HepG2 (cell line): ENCODE results near the gene INAFM1. TPM values are rescaled to one million over a fixed set of nuclear protein-coding genes. Genes with fewer than 3 reads are reported as not detected.

Experiments
- ATAC-seq: fragments of 200-7000 bp; cut with Tn5 transposase; 3 replicates; pipeline ENCODE4 v1.9.1; 2020; ENCODE audit warnings: mild to moderate bottlenecking, moderate library complexity
- BruUV-seq: library from RNA; stranded (reverse); fragments of 400-500 nt; replicated peaks from 2 replicates; lab custom pipeline; 2021; lab: Mats Ljungman, UMichigan
- CTCF ChIA-PET: fragments of 300-600 bp; formaldehyde crosslinking; extraction: SDS; loops from one replicate; lab custom pipeline; 2021; ENCODE audit warnings: low total read pairs, inconsistent platforms, low intra/inter-chr PET ratio; lab: Yijun Ruan, JAX
- POLR2A ChIA-PET: fragments of 350-600 bp; sonication (Branson Sonifier 250); formaldehyde crosslinking; loops from one replicate; lab custom pipeline; 2020; ENCODE audit warnings: antibody characterized with exemption, inconsistent platforms; lab: Yijun Ruan, JAX
- DNase-seq: peaks from one replicate; pipeline ENCODE4 v3.0.0-alpha.2; 2015; ENCODE audit warnings: low spot score
- FAIRE-seq: peaks from 3 replicates; lab custom pipeline; 2011; peaks lifted over from hg19 to GRCh38; lab: Jason Lieb, UNC
- H2AFZ ChIP-seq: one replicate; pipeline ENCODE4 v1.6.1; 2011; ENCODE audit warnings: low read length, inconsistent platforms
- H3K27ac ChIP-seq: fragments of 300-600 bp; 3 replicates; pipeline ENCODE4 v1.8.0; 2011; ENCODE audit warnings: mixed run types, mild to moderate bottlenecking, mixed read lengths, low read length, inconsistent platforms; ENCODE audit not compliant: insufficient read depth; ENCODE audit errors: extremely low read length
- H3K27me3 ChIP-seq, 2 experiments: fragments of 200-600 bp in 1 of 2; 2 replicates in 1 of 2; 3 replicates in 1 of 2; pipeline versions ENCODE4 v1.6.0 to v1.8.0; 2011; ENCODE audit warnings: low read length in 2 of 2, mild to moderate bottlenecking in 2 of 2, moderate library complexity in 2 of 2, inconsistent platforms in 1 of 2; ENCODE audit not compliant: insufficient read depth in 2 of 2, control insufficient read depth in 1 of 2
- H3K36me3 ChIP-seq, 2 experiments: fragments of 200-600 bp in 1 of 2; replicated peaks in 1 of 2; 2 replicates in 1 of 2; 3 replicates in 1 of 2; pipeline versions ENCODE4 v1.5.1 to v1.8.0; 2011; ENCODE audit warnings: low read length in 2 of 2, inconsistent platforms in 1 of 2; ENCODE audit not compliant: insufficient read depth in 2 of 2, control insufficient read depth in 1 of 2
- H3K4me1 ChIP-seq: 2 replicates; pipeline ENCODE4 v1.5.1; 2012; ENCODE audit warnings: low read length, inconsistent platforms; ENCODE audit not compliant: insufficient read depth
- H3K4me2 ChIP-seq: 2 replicates; pipeline ENCODE4 v1.6.0; 2011; ENCODE audit warnings: low read depth, low read length, inconsistent platforms
- H3K4me3 ChIP-seq, 3 experiments: fragments of 200-600 bp in 1 of 3; sonication (generic), shearing (Covaris generic) in 1 of 3; replicated peaks in 1 of 3; 2 replicates each; pipeline ENCODE4 v1.5.1; 2011 to 2016; ENCODE audit warnings: low read length in 3 of 3, inconsistent platforms in 2 of 3, low read depth in 2 of 3, mild to moderate bottlenecking in 2 of 3, control low read depth in 1 of 3, mixed read lengths in 1 of 3; ENCODE audit not compliant: insufficient read depth in 1 of 3
- H3K79me2 ChIP-seq: one replicate; pipeline ENCODE4 v1.6.1; 2011; ENCODE audit warnings: low read length, inconsistent platforms; ENCODE audit not compliant: insufficient read depth
- H3K9ac ChIP-seq: 2 replicates; pipeline ENCODE4 v1.6.0; 2011; ENCODE audit warnings: mild to moderate bottlenecking, low read depth, low read length, inconsistent platforms; ENCODE audit not compliant: insufficient read depth
- H3K9me3 ChIP-seq: 2 replicates; pipeline ENCODE4 v1.5.1; 2012; ENCODE audit warnings: mild to moderate bottlenecking, low read length
- H4K20me1 ChIP-seq: 2 replicates; pipeline ENCODE4 v1.6.0; 2011; ENCODE audit warnings: inconsistent platforms, mild to moderate bottlenecking, low read length, moderate library complexity; ENCODE audit not compliant: insufficient read depth
- ATF3 ChIP-seq: sonication (generic); formaldehyde crosslinking; IDR thresholded peaks from 2 replicates; pipeline ENCODE4 v1.4.0; 2020; ENCODE audit warnings: missing genetic modification reagents
- FUBP1 ChIP-seq: sonication (generic); formaldehyde crosslinking; IDR thresholded peaks from 2 replicates; pipeline ENCODE4 v1.5.1; 2020; ENCODE audit warnings: missing genetic modification reagents, mild to moderate bottlenecking, borderline replicate concordance
- GABPA ChIP-seq, 2 experiments: IDR thresholded peaks; 2 replicates each; pipeline ENCODE4 v1.6.1; 2011 to 2016; ENCODE audit warnings: low read depth in 2 of 2, low read length in 1 of 2, missing biosample characterization in 1 of 2, missing genetic modification characterization in 1 of 2
- IRF2 ChIP-seq: IDR thresholded peaks from 2 replicates; pipeline ENCODE4 v1.6.1; 2018; ENCODE audit warnings: missing genetic modification reagents, missing compliant biosample characterization
- NR2F6 ChIP-seq, 2 experiments: IDR thresholded peaks; 2 replicates each; pipeline ENCODE4 v1.6.1; 2016; ENCODE audit warnings: antibody characterized with exemption in 1 of 2, mild to moderate bottlenecking in 1 of 2
- POGZ ChIP-seq: sonication (generic); formaldehyde crosslinking; IDR thresholded peaks from 2 replicates; pipeline ENCODE4 v1.4.0; 2020; ENCODE audit warnings: mild to moderate bottlenecking, missing genetic modification reagents
- RXRA ChIP-seq: sonication (generic); formaldehyde crosslinking; IDR thresholded peaks from 2 replicates; pipeline ENCODE4 v1.5.1; 2020; ENCODE audit warnings: missing genetic modification reagents
- ZNF44 ChIP-seq: sonication (generic); formaldehyde crosslinking; IDR thresholded peaks from 2 replicates; pipeline ENCODE4 v1.5.1; 2020; ENCODE audit warnings: mild to moderate bottlenecking, missing genetic modification reagents
- ZNF841 ChIP-seq: sonication (generic); formaldehyde crosslinking; IDR thresholded peaks from 2 replicates; pipeline ENCODE4 v1.8.1; 2023; ENCODE audit warnings: missing genetic modification reagents, borderline replicate concordance
- ZNF850 ChIP-seq: sonication (generic); formaldehyde crosslinking; conservative IDR thresholded peaks from 2 replicates; pipeline ENCODE4 v1.9.0; 2021; ENCODE audit warnings: mild to moderate bottlenecking, missing genetic modification reagents
- WGBS: methylation state at CpG from one replicate; pipeline ENCODE4 v1.1.6; 2017; ENCODE audit warnings: low lambda C conversion rate; 5-methylcytosine and 5-hydroxymethylcytosine counted together
- in situ Hi-C: cut with HindIII; loops from 2 replicates; pipeline ENCODE4 v1.10.0; 2017; ENCODE audit warnings: low pct_unique_long_range_greater_than_20kb; ENCODE audit not compliant: extremely low pct_ligation_motif_present
- intact Hi-C: fragments of 100-400 bp; cut with micrococcal nuclease; formaldehyde crosslinking; loops from one replicate; pipeline ENCODE4 v1.10.0; 2022; ENCODE audit not compliant: unreplicated experiment
- polyA plus RNA-seq, 8 experiments: library from polyadenylated mRNA; depleted of rRNA in 3 of 8; stranded (reverse) in 7 of 8; unstranded in 1 of 8; fragments of >200 nt; fragmentation: Illumina TruSeq in 4 of 8; extraction: Trizol in 4 of 8; gene quantifications; 2 replicates each; pipeline versions ENCODE4 v1.2.1 to v1.2.3, GENCODE V29; 2011 to 2016; ENCODE audit warnings: low read depth in 4 of 8, missing spikeins in 1 of 8, mixed read lengths in 1 of 8; ENCODE audit not compliant: insufficient read depth in 1 of 8
- total RNA-seq, 5 experiments: library from RNA; depleted of rRNA; stranded (reverse); fragments of >200 nt; fragmentation: Illumina TruSeq; extraction: Trizol; gene quantifications; 2 replicates each; pipeline ENCODE4 v1.2.3, GENCODE V29; 2016; ENCODE audit warnings: low read depth in 1 of 5
- TF ChIP-seq, protein P1 (sequence below): sonication (generic); formaldehyde crosslinking; IDR thresholded peaks from 2 replicates; pipeline ENCODE4 v1.4.0; 2020; ENCODE audit warnings: mild to moderate bottlenecking, missing genetic modification reagents
- TF ChIP-seq, protein P2 (sequence below): fragments of 450-650 bp; IDR thresholded peaks from 2 replicates; pipeline ENCODE4 v1.6.1; 2017; ENCODE audit warnings: mild to moderate bottlenecking

Gene INAFM1
- total and polyA plus RNA-seq, 2 of the 13 experiments (the other 11 are each of a cell fraction or from before 2014, with no cell fraction given), result 0.88 to 1.9 TPM

- TF ChIP-seq IRF2 (no peak), RXRA (CRISPR knock-in tag) (no peak), GABPA (IDR thresholded peaks at IDR 0.05; ENCODE audit: low read depth, low read length) (no peak), GABPA (CRISPR knock-in tag; IDR thresholded peaks at IDR 0.05; ENCODE audit: low read depth) (no peak), ATF3 (no peak), ZNF841 (CRISPR knock-in tag) (no peak), NR2F6 (IDR thresholded peaks at IDR 0.05) (no peak), NR2F6 (CRISPR knock-in tag; IDR thresholded peaks at IDR 0.05) (no peak), ZNF44 (CRISPR knock-in tag) (no peak), ZNF850 (CRISPR knock-in tag) (no peak), POGZ (no peak)
- TF ChIP-seq, protein P1, sequence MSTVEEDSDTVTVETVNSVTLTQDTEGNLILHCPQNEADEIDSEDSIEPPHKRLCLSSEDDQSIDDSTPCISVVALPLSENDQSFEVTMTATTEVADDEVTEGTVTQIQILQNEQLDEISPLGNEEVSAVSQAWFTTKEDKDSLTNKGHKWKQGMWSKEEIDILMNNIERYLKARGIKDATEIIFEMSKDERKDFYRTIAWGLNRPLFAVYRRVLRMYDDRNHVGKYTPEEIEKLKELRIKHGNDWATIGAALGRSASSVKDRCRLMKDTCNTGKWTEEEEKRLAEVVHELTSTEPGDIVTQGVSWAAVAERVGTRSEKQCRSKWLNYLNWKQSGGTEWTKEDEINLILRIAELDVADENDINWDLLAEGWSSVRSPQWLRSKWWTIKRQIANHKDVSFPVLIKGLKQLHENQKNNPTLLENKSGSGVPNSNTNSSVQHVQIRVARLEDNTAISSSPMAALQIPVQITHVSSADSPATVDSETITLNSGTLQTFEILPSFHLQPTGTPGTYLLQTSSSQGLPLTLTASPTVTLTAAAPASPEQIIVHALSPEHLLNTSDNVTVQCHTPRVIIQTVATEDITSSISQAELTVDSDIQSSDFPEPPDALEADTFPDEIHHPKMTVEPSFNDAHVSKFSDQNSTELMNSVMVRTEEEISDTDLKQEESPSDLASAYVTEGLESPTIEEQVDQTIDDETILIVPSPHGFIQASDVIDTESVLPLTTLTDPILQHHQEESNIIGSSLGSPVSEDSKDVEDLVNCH (CRISPR knock-in tag), result no peak
Measured at GRCh38 chr19:47230054-47230920, 44.4 kb upstream of the INAFM1 start (continued).

- no peak for FAIRE-seq
- H2AFZ ChIP-seq, result no peak within 1 kb of the TSS
- no peak for TF ChIP-seq FUBP1 (CRISPR knock-in tag)
- TF ChIP-seq, protein P2, sequence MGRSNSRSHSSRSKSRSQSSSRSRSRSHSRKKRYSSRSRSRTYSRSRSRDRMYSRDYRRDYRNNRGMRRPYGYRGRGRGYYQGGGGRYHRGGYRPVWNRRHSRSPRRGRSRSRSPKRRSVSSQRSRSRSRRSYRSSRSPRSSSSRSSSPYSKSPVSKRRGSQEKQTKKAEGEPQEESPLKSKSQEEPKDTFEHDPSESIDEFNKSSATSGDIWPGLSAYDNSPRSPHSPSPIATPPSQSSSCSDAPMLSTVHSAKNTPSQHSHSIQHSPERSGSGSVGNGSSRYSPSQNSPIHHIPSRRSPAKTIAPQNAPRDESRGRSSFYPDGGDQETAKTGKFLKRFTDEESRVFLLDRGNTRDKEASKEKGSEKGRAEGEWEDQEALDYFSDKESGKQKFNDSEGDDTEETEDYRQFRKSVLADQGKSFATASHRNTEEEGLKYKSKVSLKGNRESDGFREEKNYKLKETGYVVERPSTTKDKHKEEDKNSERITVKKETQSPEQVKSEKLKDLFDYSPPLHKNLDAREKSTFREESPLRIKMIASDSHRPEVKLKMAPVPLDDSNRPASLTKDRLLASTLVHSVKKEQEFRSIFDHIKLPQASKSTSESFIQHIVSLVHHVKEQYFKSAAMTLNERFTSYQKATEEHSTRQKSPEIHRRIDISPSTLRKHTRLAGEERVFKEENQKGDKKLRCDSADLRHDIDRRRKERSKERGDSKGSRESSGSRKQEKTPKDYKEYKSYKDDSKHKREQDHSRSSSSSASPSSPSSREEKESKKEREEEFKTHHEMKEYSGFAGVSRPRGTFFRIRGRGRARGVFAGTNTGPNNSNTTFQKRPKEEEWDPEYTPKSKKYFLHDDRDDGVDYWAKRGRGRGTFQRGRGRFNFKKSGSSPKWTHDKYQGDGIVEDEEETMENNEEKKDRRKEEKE, result no peak
Measured at GRCh38 chr19:47230921-47231214, 43.8 kb upstream of the INAFM1 start, which contains the start of gene BBC3. BBC3 (minus strand) TSS chr19:47231199; CDS start chr19:47228431, 2,768 bp downstream.

More at GRCh38 chr19:47230921-47231214, 43.8 kb upstream of the INAFM1 start, which contains the start of gene BBC3:
- no TSS peak for BruUV-seq
- DNase-seq (no peak), ATAC-seq (no peak)
- WGBS, result no CpG with 5 or more reads among the region's 43 CpGs
- ChIA-PET CTCF (interaction anchor here (2.5 kb wide), 1 partner anchor 13 kb away, joined by 13 read pairs; no protein-coding TSS in a partner anchor), POLR2A (no interaction called here)
- in situ Hi-C loops, result no loop called here
- Histone ChIP-seq H3K9me3 (no peaks in the 10 kb centered on the region), H3K36me3 (no peaks in the 10 kb centered on the region), H3K4me2 (peak within 1 kb of the TSS; percentile 94), H3K4me3 (peak within 1 kb of the TSS; percentile 94 to 100 (median 95)), H3K79me2 (peaks cover 21% of the 10 kb centered on the region), H3K27ac (peak within 1 kb of the TSS; percentile 94), H3K9ac (peak within 1 kb of the TSS; percentile 99), H3K4me1 (peaks cover 34% of the 10 kb centered on the region), H4K20me1 (peaks cover 20% of the 10 kb centered on the region), H3K27me3 (peaks cover 0 to 4% of the 10 kb centered on the region in 2 experiments; a peak in 1 of 5 replicates)
- intact Hi-C loops, result no loop called here
